ENCODE results near the gene MIPOL1. TPM values are rescaled to one million over a fixed set of nuclear protein-coding genes. Genes with fewer than 3 reads are reported as not detected.
A peak's percentile ranks its signal among the peaks of the same experiment; 100 is the strongest.

Gene MIPOL1
- total and polyA plus RNA-seq, 2 of the 13 experiments (the other 11 are each of a cell fraction or from before 2014, with no cell fraction given) = 8.6 to 34.2 TPM

DNA sequence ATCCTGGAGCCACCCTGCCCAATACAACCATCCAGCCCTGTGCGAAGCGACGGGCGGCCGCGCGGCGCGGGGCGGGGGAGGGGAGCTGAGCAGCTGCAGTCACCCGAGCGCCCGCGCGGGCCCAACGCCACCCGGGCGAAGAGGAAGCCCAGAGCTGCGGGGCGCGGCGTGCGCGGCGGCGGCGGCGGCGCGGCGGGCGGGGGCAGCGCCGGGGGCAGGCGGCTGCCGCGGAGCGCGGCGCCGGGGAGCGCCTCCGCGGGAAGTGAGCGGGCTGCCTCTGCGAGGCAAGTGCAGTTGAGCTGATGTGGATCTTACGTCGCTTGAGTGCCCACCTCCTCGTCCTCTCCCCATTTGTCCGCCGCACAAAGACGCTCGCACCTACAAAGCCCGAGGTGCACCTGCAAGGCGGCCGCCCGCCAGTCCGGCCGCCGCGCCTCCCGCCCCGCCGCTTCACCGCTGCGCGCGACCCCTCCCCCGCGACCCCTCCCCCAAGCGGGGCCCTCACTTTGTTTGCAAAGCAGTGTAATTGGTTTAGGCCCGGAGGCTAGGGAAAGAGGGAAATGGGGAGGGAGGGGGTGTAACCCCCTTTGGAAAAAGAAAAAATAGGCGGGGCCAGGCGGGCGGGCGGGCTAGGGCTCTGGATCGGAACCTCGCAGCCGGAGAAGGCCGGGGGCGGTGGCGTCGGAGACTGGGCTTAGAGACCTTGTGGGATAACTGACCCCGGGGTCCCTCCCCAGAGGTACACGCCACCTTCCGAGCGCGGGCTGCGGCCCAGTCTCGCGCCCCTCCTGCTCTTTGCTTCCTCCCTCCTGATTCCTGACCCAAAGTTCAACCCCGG is 397.5 kb downstream of the MIPOL1 start, which contains the start of the genes FOXA1 and TTC6 (continued):
- TF ChIP-seq, protein P1, sequence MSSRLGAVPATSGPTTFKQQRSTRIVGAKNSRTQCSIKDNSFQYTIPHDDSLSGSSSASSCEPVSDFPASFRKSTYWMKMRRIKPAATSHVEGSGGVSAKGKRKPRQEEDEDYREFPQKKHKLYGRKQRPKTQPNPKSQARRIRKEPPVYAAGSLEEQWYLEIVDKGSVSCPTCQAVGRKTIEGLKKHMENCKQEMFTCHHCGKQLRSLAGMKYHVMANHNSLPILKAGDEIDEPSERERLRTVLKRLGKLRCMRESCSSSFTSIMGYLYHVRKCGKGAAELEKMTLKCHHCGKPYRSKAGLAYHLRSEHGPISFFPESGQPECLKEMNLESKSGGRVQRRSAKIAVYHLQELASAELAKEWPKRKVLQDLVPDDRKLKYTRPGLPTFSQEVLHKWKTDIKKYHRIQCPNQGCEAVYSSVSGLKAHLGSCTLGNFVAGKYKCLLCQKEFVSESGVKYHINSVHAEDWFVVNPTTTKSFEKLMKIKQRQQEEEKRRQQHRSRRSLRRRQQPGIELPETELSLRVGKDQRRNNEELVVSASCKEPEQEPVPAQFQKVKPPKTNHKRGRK (CRISPR knock-in tag; IDR thresholded peaks at IDR 0.05) = no peak
- TF ChIP-seq SKI (IDR thresholded peaks at IDR 0.05; ENCODE audit: partially characterized antibody) (peak; percentile 67), CHCHD3 (CRISPR knock-in tag; IDR thresholded peaks at IDR 0.05) (0 out of 2 replicates have a peak, but pooled peaks have one; percentile 11), ZNF83 (CRISPR knock-in tag; IDR thresholded peaks at IDR 0.05; ENCODE audit: borderline replicate concordance) (peak; percentile 39; the same call in 1 of the 2 replicates), IRF2 (CRISPR knock-in tag; IDR thresholded peaks at IDR 0.05) (peak; percentile 35; the same call in 1 of the 2 replicates), RBM22 (optimal IDR thresholded peaks at IDR 0.05; ENCODE audit: low read length) (no peak), HNRNPUL1 (IDR thresholded peaks at IDR 0.05; ENCODE audit: low read depth, low read length) (no peak), MIER3 (CRISPR knock-in tag; IDR thresholded peaks at IDR 0.05; ENCODE audit: borderline replicate concordance) (0 out of 2 replicates have a peak, but pooled peaks have one; percentile 11), ZNF318 (CRISPR knock-in tag; IDR thresholded peaks at IDR 0.05) (no peak), ETS1 (CRISPR knock-in tag; IDR thresholded peaks at IDR 0.05) (peak; percentile 54; the same call in 1 of the 2 replicates), MBD4 (IDR thresholded peaks at IDR 0.05; ENCODE audit: borderline replicate concordance, low read length) (no peak), ZNF430 (CRISPR knock-in tag; IDR thresholded peaks at IDR 0.05) (peak; percentile 77; the same call in 1 of the 2 replicates), ZNF598 (CRISPR knock-in tag; IDR thresholded peaks at IDR 0.05; ENCODE audit: borderline replicate concordance) (no peak; the same call in 1 of the 2 replicates), ZNF12 (CRISPR knock-in tag; IDR thresholded peaks at IDR 0.05) (no peak), NR2F1 (CRISPR knock-in tag; IDR thresholded peaks at IDR 0.05) (peak in 1 of 2 experiments; percentile 60; a peak in 1 of 4 replicates), GPN1 (CRISPR knock-in tag; IDR thresholded peaks at IDR 0.05; ENCODE audit: borderline replicate concordance) (no peak), CHD4 (IDR thresholded peaks at IDR 0.05; ENCODE audit: borderline replicate concordance, low read length) (no peak)
